Naive B cell (primary cell): ENCODE results near the gene ZNF385D. TPM values are rescaled to one million over a fixed set of nuclear protein-coding genes. Genes with fewer than 3 reads are reported as not detected.
A peak's percentile ranks its signal among the peaks of the same experiment; 100 is the strongest.

Experiments
- ATAC-seq, 2 donors: fragments of 150-1000 bp; cut with Tn5 transposase; 2 replicates each; pipeline ENCODE4 v1.10.0; 2021; ENCODE audit warnings: low read depth in 2 of 2, mild to moderate bottlenecking in 2 of 2, moderate library complexity in 2 of 2
- DNase-seq: peaks from one replicate; pipeline ENCODE4 v3.0.0; 2022
- H3K27ac Mint-ChIP-seq, 6 donors: one replicate each; pipeline ENCODE4 v1.8.0; 2020 to 2022; ENCODE audit warnings: mild to moderate bottlenecking in 6 of 6, mixed read lengths in 6 of 6, moderate library complexity in 5 of 6, inconsistent platforms in 2 of 6
- H3K27me3 Mint-ChIP-seq, 3 donors: one replicate each; pipeline ENCODE4 v1.8.0; 2021 to 2022; ENCODE audit warnings: mixed read lengths in 3 of 3, mild to moderate bottlenecking in 1 of 3
- H3K36me3 Mint-ChIP-seq, 2 donors: one replicate each; pipeline ENCODE4 v1.8.0; 2020 to 2022; ENCODE audit warnings: mixed read lengths in 2 of 2, inconsistent platforms in 1 of 2, mild to moderate bottlenecking in 1 of 2
- H3K4me1 Mint-ChIP-seq, 3 donors: one replicate each; pipeline ENCODE4 v1.8.0; 2020 to 2022; ENCODE audit warnings: mixed read lengths in 3 of 3, inconsistent platforms in 1 of 3, mild to moderate bottlenecking in 1 of 3, moderate library complexity in 1 of 3
- H3K4me3 Mint-ChIP-seq, 8 donors: one replicate each; pipeline ENCODE4 v1.8.0; 2020 to 2022; ENCODE audit warnings: mild to moderate bottlenecking in 8 of 8, mixed read lengths in 8 of 8, moderate library complexity in 8 of 8, inconsistent platforms in 2 of 8
- H3K9me3 Mint-ChIP-seq, 7 donors: one replicate each; pipeline ENCODE4 v1.8.0; 2020 to 2022; ENCODE audit warnings: mixed read lengths in 7 of 7, mild to moderate bottlenecking in 5 of 7, inconsistent platforms in 2 of 7, moderate library complexity in 1 of 7
- polyA plus RNA-seq, 6 donors: library from polyadenylated mRNA; unstranded; fragments of 300-500 nt; fragmentation: Illumina TruSeq; gene quantifications; one replicate each; pipeline ENCODE4 v1.2.3, GENCODE V29; 2021; ENCODE audit warnings: low read depth in 6 of 6

Gene ZNF385D
- polyA plus RNA-seq, 6 donors from 2014 or later = 0.31 to 0.98 (median 0.88) TPM; not detected in 3

DNA sequence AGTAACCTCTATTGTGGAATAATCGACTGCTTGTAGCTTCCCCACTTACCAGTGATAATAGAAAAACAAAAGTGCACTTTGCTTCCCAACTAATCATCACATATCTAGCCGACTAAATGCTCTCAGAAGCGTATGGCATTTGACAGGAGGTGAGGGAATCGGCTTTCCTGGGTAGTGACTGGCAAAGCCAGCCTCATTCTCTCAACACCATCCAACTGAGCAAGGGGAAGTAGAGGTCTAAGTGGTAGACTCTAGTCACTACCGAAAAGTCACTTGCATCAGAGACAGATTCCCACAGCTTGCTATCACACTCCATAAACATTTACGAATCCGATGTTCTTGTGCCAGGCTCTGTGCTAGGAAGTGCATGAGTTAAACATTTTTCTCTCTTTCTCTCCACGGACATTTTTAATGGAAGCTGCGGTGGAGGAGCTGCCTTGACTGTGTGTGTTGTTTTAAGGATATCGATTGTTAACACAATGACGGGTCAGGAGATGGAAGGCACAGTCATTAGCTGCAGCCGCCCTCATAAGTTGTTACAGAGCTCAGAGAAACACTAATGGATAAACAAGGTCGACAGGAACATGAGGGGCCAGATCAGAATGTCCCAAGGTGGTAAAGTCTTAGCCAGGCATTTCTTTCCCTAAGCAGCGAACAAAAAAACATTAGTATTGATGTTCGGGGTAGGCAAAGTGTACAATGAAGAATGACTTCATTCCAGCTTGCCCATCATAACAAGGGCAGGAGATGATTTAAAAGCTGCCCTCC lies 11.9 kb downstream of the ZNF385D start:
- H3K4me3 Mint-ChIP-seq = no peak overlapping the region
- no peak for DNase-seq
- H3K9me3 Mint-ChIP-seq = peaks cover 0 to 11% (median 2%) of the 10 kb centered on the region in 7 donors
- H3K27me3 Mint-ChIP-seq = no peaks in the 10 kb centered on the region
- ATAC-seq = no peak
- no peaks in the 10 kb centered on the region for H3K4me1 Mint-ChIP-seq
- H3K27ac Mint-ChIP-seq = no peak overlapping the region
- no peaks in the 10 kb centered on the region for H3K36me3 Mint-ChIP-seq

DNA sequence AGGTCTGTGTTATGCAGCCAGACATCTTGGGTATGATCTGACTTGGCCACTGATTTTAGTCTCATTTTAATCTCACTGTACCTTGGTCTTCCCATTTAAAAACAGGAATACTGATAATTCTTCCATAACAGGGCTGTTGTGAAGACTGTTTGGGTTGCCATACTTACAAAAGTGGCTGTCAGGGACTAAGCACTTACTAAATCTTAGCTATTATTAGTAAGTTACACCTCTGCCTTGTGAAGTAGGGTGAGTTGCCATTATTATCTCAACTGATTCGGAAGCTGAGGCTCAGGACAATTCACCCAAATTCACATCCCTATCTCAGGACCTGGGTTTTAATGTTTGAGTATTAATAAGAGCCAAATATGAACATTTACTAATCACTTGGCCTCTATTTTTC lies 12.7 kb downstream of the ZNF385D start:
- H3K27ac Mint-ChIP-seq = no peak overlapping the region
- DNase-seq (no peak), ATAC-seq (no peak)
- H3K4me3 Mint-ChIP-seq = no peak overlapping the region
- peaks cover 0 to 11% (median 2%) of the 10 kb centered on the region in 7 donors for H3K9me3 Mint-ChIP-seq
- no peaks in the 10 kb centered on the region for H3K36me3 Mint-ChIP-seq
- no peaks in the 10 kb centered on the region for H3K4me1 Mint-ChIP-seq
- no peaks in the 10 kb centered on the region for H3K27me3 Mint-ChIP-seq

DNA sequence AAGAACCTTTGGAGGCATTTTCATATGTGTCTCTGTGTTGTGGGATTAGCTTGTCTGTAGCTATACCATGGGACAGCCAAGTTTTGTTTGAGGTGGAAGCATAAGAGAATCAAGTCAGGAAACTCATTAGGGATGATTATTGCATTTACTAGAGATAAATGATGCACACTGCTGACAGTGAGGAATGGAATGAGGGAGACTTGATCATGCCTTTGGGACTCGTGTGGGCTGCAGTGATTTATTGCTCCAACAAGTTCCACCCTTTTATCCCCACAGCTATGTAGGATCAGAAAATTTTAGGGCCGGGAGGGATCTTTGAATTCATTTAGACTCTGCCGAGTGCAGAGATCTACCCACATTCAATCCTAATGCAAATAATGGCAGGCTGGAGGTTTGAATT lies 16.3 kb downstream of the ZNF385D start:
- H3K36me3 Mint-ChIP-seq = no peaks in the 10 kb centered on the region
- H3K27ac Mint-ChIP-seq = no peak overlapping the region
- no peaks in the 10 kb centered on the region for H3K4me1 Mint-ChIP-seq
- H3K4me3 Mint-ChIP-seq = no peak overlapping the region
- ATAC-seq (no peak), DNase-seq (no peak)
- no peaks in the 10 kb centered on the region for H3K27me3 Mint-ChIP-seq
- H3K9me3 Mint-ChIP-seq = peaks cover 0 to 8% (median 3%) of the 10 kb centered on the region in 7 donors

DNA sequence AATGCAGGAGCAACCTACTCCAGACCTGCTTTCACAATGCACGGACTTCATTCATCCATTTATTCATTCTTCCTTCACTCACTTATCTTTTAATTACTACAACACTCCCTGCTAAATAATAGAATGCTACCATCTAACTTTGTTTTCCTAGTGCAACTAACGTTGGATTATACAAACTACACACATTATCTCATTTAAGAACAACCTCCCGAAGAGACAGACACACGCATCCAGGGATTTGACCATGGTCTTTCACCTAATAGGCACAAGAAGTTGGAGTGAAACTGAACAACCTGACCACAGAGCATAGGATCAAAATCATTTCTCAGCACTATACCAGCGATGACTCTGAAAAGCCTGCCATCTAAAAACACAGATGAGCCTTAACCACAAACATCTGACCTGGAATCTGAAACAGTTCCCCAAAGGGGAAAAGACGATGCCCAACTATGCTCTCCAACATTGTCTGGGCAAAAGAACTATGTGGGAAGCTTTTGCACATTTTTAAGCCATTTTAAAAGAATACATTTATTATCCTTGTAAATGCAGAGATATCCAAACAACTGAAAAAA lies 21.0 kb downstream of the ZNF385D start:
- Mint-ChIP-seq H3K9me3 (peaks cover 5 to 24% (median 11%) of the 10 kb centered on the region in 7 donors), H3K36me3 (no peaks in the 10 kb centered on the region), H3K27me3 (no peaks in the 10 kb centered on the region), H3K4me1 (no peaks in the 10 kb centered on the region), H3K4me3 (no peak overlapping the region), H3K27ac (no peak overlapping the region)
- DNase-seq (no peak), ATAC-seq (no peak)

DNA sequence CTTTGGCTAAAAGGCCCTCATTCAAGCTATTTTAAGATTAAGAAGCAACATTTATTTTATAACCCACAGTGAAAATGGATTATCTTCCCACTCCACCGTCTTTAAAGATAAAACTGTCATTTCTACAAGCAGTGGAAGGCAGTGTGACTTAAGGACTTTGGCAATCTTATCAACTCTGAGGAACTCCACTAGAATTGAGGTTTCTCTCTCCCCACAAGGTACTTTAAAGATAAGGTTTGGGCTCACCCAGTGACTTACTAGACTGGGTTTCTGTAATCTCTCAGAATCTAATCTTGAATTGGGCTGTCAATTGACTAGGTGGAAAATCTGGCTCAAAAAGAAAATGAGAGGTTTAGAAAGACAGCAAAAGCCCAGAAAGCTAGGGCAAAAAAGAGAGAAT lies 21.7 kb downstream of the ZNF385D start:
- DNase-seq = no peak
- ATAC-seq = no peak
- no peak overlapping the region for H3K4me3 Mint-ChIP-seq
- H3K27ac Mint-ChIP-seq = no peak overlapping the region
- H3K36me3 Mint-ChIP-seq = no peaks in the 10 kb centered on the region
- peaks cover 5 to 29% (median 11%) of the 10 kb centered on the region in 7 donors for H3K9me3 Mint-ChIP-seq
- H3K4me1 Mint-ChIP-seq = no peaks in the 10 kb centered on the region
- no peaks in the 10 kb centered on the region for H3K27me3 Mint-ChIP-seq

DNA sequence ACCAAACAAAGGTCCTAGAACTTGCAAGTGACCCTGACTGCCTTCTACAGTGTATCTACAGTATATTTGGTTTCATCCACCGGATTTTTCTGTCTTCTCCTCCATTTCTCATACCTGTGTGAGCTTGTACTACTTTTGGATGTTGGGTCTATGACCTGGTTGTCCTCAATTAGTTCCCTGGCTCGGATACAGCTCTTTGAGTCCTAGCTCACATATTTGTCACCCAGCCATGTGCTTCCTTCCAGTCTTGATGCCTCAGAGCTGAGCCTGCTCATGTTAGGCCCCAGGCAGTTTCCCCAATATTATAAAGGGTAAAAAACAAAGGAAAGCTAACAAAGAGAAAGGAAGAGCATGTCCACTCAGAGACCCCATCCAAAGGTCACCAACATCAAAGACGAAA lies 28.2 kb downstream of the ZNF385D start:
- no peaks in the 10 kb centered on the region for H3K36me3 Mint-ChIP-seq

DNA sequence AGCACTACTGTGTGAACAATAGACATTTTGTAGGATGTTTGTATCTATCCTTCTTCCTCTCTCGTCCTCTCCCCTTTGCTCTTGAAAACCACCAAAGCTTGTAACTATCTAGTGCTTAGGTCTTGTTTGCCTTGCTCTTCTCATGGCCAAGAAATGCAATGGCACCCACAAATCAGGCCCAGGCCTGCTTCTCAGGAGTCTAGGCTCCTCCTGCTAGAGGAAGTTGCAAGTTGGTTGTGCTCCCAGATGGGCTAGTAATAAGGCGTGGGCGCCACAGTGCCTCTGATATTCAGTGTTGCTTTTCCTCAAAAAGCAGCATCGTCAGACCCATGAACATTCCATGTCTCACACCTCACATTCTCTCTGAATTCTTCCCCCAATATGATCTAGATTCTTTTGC lies 28.7 kb downstream of the ZNF385D start:
- H3K27ac Mint-ChIP-seq = no peak overlapping the region
- DNase-seq (no peak), ATAC-seq (no peak)
- no peaks in the 10 kb centered on the region for H3K4me1 Mint-ChIP-seq
- peaks cover 9 to 31% (median 14%) of the 10 kb centered on the region in 7 donors for H3K9me3 Mint-ChIP-seq
- no peak overlapping the region for H3K4me3 Mint-ChIP-seq
- H3K36me3 Mint-ChIP-seq = no peaks in the 10 kb centered on the region
- no peaks in the 10 kb centered on the region for H3K27me3 Mint-ChIP-seq

More for the DNA sequence above, 28.2 kb downstream of the ZNF385D start:
- Mint-ChIP-seq H3K4me3 (no peak overlapping the region), H3K27me3 (no peaks in the 10 kb centered on the region), H3K9me3 (peaks cover 12 to 31% (median 14%) of the 10 kb centered on the region in 7 donors), H3K27ac (no peak overlapping the region), H3K4me1 (no peaks in the 10 kb centered on the region)
- no peak for ATAC-seq
- no peak for DNase-seq

DNA sequence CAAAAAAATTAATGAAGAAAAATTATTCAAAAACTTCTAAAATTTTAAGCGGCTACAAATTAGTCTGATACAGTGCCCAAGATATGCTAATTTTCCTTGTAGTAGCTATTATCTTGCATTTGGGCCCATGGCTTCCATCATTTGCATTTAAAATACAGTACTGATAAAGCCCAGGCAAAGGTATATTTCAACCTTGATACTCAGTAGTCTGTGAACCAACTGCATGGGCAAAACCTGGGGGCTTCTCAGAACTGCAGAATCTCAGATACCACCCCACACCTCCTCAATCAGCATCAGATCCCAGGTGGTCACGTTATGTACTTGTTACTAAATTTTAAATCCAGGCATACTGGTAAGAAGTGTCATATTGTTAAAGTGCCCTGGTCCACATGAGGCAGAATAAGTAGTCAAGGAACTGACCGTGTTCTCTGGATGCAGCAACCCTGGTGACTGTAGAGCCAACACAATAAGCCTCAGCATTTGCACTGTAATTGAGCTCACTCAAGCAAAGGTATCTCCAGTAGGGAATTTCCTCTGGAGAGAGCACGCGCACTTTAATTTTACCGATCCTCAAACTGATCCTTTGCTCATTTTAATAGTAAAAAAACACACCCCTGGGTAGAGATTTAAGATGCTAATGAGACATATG lies 31.9 kb downstream of the ZNF385D start:
- Mint-ChIP-seq H3K4me1 (no peaks in the 10 kb centered on the region), H3K4me3 (no peak overlapping the region), H3K27ac (no peak overlapping the region), H3K9me3 (peaks cover 2 to 23% (median 16%) of the 10 kb centered on the region in 7 donors), H3K27me3 (no peaks in the 10 kb centered on the region), H3K36me3 (peaks cover 0 to 8% of the 10 kb centered on the region in 2 donors)
- ATAC-seq (no peak), DNase-seq (no peak)

DNA sequence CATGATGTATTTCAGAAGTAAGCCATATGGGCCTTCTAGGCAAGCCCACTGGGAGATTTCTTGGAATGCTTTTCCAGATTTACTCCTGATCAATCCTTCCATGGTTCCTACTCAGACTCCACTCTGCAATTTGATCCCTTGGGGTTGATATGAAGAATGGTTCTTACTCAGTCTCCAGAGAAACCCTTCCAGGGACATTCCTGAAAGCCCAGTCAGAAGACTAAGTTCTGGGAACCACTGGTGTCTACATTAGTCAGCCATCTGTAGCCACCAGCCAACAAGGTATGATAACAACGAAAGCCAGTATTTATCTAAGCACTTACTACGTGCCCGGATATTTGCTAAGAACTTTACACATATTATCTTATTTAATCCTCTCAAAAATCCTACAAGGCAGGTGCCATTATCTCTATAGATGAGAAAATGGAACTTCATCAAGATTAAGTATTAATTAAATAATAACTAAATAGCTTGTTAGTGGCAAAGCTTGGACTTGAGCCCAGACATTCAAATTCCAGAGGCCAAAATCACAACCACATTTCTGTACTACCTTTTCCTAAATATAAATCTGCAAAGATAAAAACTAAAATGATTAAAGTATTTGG lies 32.7 kb downstream of the ZNF385D start:
- Mint-ChIP-seq H3K27ac (no peak overlapping the region), H3K4me1 (no peaks in the 10 kb centered on the region), H3K9me3 (peaks cover 2 to 19% (median 14%) of the 10 kb centered on the region in 7 donors), H3K27me3 (no peaks in the 10 kb centered on the region), H3K36me3 (peaks cover 0 to 8% of the 10 kb centered on the region in 2 donors), H3K4me3 (no peak overlapping the region)
- ATAC-seq = no peak
- no peak for DNase-seq

DNA sequence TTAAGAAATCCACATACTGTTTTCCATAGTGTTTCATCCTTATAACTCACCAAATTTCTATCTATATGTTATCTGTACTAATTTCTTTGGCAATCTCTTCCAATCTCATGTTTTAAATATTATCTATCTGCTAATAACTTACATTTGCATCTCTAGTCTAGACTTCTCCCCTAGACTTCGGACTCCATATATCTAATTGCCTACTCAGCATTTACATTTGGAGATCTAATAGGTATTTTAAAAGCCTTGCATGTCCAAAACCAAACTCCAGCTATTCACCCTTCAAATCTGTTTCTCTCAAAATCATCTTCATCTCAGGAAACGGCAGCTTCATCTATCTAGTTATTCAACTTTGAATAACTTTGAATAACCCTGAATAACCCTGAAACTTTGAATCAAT lies 35.3 kb downstream of the ZNF385D start:
- no peak overlapping the region for H3K27ac Mint-ChIP-seq
- no peak overlapping the region for H3K4me3 Mint-ChIP-seq
- H3K27me3 Mint-ChIP-seq = no peaks in the 10 kb centered on the region
- peaks cover 2 to 15% (median 8%) of the 10 kb centered on the region in 7 donors for H3K9me3 Mint-ChIP-seq
- H3K36me3 Mint-ChIP-seq = peaks cover 0 to 8% of the 10 kb centered on the region in 2 donors
- H3K4me1 Mint-ChIP-seq = no peaks in the 10 kb centered on the region
- ATAC-seq (no peak), DNase-seq (no peak)

DNA sequence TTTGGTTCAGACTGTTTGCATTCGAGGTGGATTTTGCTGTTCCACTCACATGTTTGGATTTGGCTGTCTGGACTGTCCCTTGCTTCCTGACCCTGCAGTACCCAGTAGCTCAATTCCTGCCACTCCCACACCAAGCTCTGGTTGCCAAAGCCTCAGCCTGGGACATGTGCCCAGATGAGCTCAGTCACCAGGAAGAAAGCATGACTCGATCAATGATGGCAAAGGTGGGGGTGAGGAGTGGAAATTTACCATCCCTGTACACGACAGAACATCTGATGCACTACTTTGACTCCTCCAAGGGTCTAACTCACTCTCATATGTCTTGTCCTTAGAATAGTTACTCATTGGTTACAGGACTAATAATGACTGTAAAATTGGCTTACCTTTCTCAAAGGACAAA lies 45.2 kb downstream of the ZNF385D start:
- Mint-ChIP-seq H3K4me3 (no peak overlapping the region), H3K27me3 (no peaks in the 10 kb centered on the region), H3K9me3 (peaks cover 0 to 8% (median 5%) of the 10 kb centered on the region in 7 donors), H3K36me3 (no peaks in the 10 kb centered on the region), H3K4me1 (no peaks in the 10 kb centered on the region), H3K27ac (peak overlapping the region in 1 of 6 donors; percentile 53)
- DNase-seq (no peak), ATAC-seq (no peak)

DNA sequence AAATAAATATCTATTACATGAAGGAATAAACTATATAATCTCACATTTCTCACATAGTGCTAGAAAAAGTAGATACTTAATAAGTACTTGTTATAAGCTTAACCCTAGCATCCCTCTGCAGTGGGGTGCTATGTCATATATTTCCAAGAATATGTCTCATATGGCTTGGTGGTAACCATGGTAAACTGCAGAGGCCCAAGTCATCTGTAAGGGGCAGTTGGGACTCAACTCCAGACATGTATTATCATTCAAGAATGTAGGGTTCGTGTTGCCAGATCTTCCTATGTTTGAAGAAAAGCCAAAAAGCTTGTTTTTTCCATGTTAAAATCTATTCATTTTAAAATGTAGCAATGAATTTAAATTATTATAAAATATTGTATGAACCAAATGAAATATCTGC lies 46.2 kb downstream of the ZNF385D start:
- no peaks in the 10 kb centered on the region for H3K36me3 Mint-ChIP-seq

DNA sequence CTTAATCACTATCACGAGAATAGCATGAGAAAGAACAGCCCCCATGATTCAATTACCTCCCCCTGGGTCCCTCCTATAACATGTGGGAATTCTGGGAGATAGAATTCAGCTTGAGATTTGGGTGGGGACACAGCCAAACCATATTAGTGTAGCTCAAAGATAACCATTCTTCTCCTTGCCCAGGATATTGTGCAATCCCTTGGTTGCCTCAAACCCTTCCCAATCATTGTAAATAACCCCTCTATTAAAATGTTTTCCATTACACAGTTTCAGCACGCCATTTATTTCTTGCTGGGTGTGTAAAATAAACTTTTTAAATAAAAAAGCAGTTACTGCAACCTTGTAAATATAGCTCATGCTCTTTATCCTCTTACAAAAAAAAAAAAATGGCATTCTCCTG lies 47.7 kb downstream of the ZNF385D start:
- Mint-ChIP-seq H3K36me3 (no peaks in the 10 kb centered on the region), H3K4me3 (no peak overlapping the region), H3K9me3 (peaks cover 0 to 8% (median 5%) of the 10 kb centered on the region in 7 donors), H3K27ac (no peak overlapping the region), H3K4me1 (no peaks in the 10 kb centered on the region), H3K27me3 (no peaks in the 10 kb centered on the region)
- ATAC-seq (no peak), DNase-seq (no peak)

More for the DNA sequence above, 46.2 kb downstream of the ZNF385D start:
- H3K9me3 Mint-ChIP-seq = peaks cover 0 to 8% (median 5%) of the 10 kb centered on the region in 7 donors
- no peaks in the 10 kb centered on the region for H3K27me3 Mint-ChIP-seq
- ATAC-seq = no peak
- H3K4me1 Mint-ChIP-seq = no peaks in the 10 kb centered on the region
- no peak overlapping the region for H3K27ac Mint-ChIP-seq
- H3K4me3 Mint-ChIP-seq = no peak overlapping the region
- DNase-seq = no peak
